ENCODE results near the gene RNU4-1.

GRCh38 chr12:120339256-120339655 lies 46.2 kb upstream of the RNU4-1 start:
- no peak for TF ChIP-seq CTCF (IDR thresholded peaks at IDR 0.05; ENCODE audit: insufficient read depth, low read depth, low read length)
- TF ChIP-seq EZH2 (IDR thresholded peaks at IDR 0.05; ENCODE audit: insufficient read depth, low read length) = no peak
